HL-60 (cell line): ENCODE results near the gene CTNNBIP1.

Source experiments
- CTCF ChIP-seq: IDR thresholded peaks from one replicate; pipeline ENCODE4 v1.5.1; 2011; ENCODE audit warnings: low read length, control low read depth, inconsistent platforms; ENCODE audit not compliant: insufficient read depth
- GABPA ChIP-seq: IDR thresholded peaks from 2 replicates; pipeline ENCODE4 v1.6.1; 2012; ENCODE audit warnings: low read depth
- POLR2AphosphoS5 ChIP-seq: IDR thresholded peaks from 2 replicates; pipeline ENCODE4 v1.6.1; 2012; ENCODE audit warnings: low read depth

DNA sequence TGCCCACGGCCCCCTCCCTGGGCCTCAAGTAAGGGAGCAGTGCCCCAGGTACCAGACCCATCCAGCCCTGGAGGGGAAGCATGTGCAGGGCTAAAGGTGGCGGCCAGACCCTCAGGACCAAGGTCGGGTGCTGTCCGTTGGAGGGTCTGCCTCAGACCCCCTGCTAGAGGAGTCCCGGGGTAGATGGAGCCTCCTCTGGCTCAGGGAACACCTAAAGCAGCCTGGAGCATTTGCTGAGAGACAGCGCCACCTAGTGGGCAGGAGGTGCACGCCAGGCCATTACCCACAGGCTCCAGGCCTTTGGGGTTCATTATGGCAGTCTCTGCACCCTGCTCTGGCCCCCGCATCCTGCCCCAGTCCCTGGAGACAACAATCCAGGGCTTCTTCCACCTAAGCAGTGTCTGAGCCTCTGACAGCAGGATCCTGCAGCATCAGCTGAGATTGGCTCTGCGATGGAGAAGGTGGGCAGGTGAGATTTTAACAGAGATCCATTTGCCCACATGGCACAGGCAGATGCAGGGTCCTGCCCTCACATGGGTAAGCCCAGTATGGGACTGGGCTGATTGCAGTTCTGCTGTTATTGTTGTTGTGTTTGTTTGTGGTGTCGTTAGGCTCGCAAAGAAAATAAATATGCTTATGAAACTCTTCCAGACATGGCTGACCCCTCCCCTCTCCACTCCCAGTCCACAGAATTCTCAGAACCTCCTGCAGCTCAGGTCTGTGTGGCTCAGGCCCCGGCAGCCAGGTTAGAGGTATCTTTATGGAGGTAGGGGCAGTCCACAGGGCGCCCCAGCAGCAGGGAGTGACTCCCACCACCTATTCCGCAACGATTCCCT, 42.4 kb downstream of the CTNNBIP1 start:
- peak; percentile 97 for TF ChIP-seq CTCF
- TF ChIP-seq POLR2AphosphoS5 = no peak
- TF ChIP-seq GABPA = no peak
